ENCODE results near the gene PHLDB2.

Gene PHLDB2

GRCh38 chr3:111831840-111832239 lies 27.2 kb upstream of the PHLDB2 start:
- H3K36me3 Mint-ChIP-seq = no peaks in the 10 kb centered on the region
- no peaks in the 10 kb centered on the region for H3K9me3 Mint-ChIP-seq
- no peak overlapping the region for H3K4me3 Mint-ChIP-seq
- H3K27ac Mint-ChIP-seq = no peak overlapping the region
- H3K27me3 Mint-ChIP-seq = no peaks in the 10 kb centered on the region
- H3K4me1 Mint-ChIP-seq = peaks cover 11% of the 10 kb centered on the region

- H3K9me3 Mint-ChIP-seq = no peaks in the 10 kb centered on the region
- H3K36me3 Mint-ChIP-seq = no peaks in the 10 kb centered on the region
- H3K4me3 Mint-ChIP-seq = no peak overlapping the region
- peaks cover 2% of the 10 kb centered on the region for H3K4me1 Mint-ChIP-seq
- no peaks in the 10 kb centered on the region for H3K27me3 Mint-ChIP-seq
- H3K27ac Mint-ChIP-seq = no peak overlapping the region
Measured at GRCh38 chr3:111837112-111837511, 22.0 kb upstream of the PHLDB2 start.

- Mint-ChIP-seq H3K9me3 (no peaks in the 10 kb centered on the region), H3K27me3 (peaks cover 4% of the 10 kb centered on the region), H3K4me3 (no peak overlapping the region), H3K4me1 (no peaks in the 10 kb centered on the region), H3K36me3 (no peaks in the 10 kb centered on the region), H3K27ac (no peak overlapping the region)
Measured at GRCh38 chr3:111838133-111838532, 20.9 kb upstream of the PHLDB2 start.

- H3K9me3 Mint-ChIP-seq = no peaks in the 10 kb centered on the region
- peaks cover 8% of the 10 kb centered on the region for H3K27me3 Mint-ChIP-seq
- H3K36me3 Mint-ChIP-seq = no peaks in the 10 kb centered on the region
- no peak overlapping the region for H3K27ac Mint-ChIP-seq
- H3K4me1 Mint-ChIP-seq = no peaks in the 10 kb centered on the region
- H3K4me3 Mint-ChIP-seq = no peak overlapping the region
Measured at GRCh38 chr3:111846039-111846438, 13.0 kb upstream of the PHLDB2 start.

- peaks cover 8% of the 10 kb centered on the region for H3K27me3 Mint-ChIP-seq
- H3K9me3 Mint-ChIP-seq = no peaks in the 10 kb centered on the region
- no peak overlapping the region for H3K27ac Mint-ChIP-seq
- H3K36me3 Mint-ChIP-seq = no peaks in the 10 kb centered on the region
- H3K4me3 Mint-ChIP-seq = no peak overlapping the region
- peaks cover 7% of the 10 kb centered on the region for H3K4me1 Mint-ChIP-seq
Measured at GRCh38 chr3:111846717-111847116, 12.3 kb upstream of the PHLDB2 start.

GRCh38 chr3:111848283-111848682 lies 10.8 kb upstream of the PHLDB2 start:
- Mint-ChIP-seq H3K4me1 (peaks cover 9% of the 10 kb centered on the region), H3K27me3 (peaks cover 5% of the 10 kb centered on the region), H3K27ac (no peak overlapping the region), H3K36me3 (no peaks in the 10 kb centered on the region), H3K4me3 (no peak overlapping the region), H3K9me3 (no peaks in the 10 kb centered on the region)

- H3K4me1 Mint-ChIP-seq = peaks cover 9% of the 10 kb centered on the region
- H3K27me3 Mint-ChIP-seq = peaks cover 5% of the 10 kb centered on the region
- no peaks in the 10 kb centered on the region for H3K36me3 Mint-ChIP-seq
- H3K9me3 Mint-ChIP-seq = no peaks in the 10 kb centered on the region
- no peak overlapping the region for H3K4me3 Mint-ChIP-seq
- H3K27ac Mint-ChIP-seq = no peak overlapping the region
Measured at GRCh38 chr3:111848778-111849177, 10.3 kb upstream of the PHLDB2 start.

- H3K4me1 Mint-ChIP-seq = peaks cover 9% of the 10 kb centered on the region
- H3K36me3 Mint-ChIP-seq = no peaks in the 10 kb centered on the region
- peaks cover 1% of the 10 kb centered on the region for H3K27me3 Mint-ChIP-seq
- H3K4me3 Mint-ChIP-seq = no peak overlapping the region
- no peaks in the 10 kb centered on the region for H3K9me3 Mint-ChIP-seq
- H3K27ac Mint-ChIP-seq = no peak overlapping the region
Measured at GRCh38 chr3:111850537-111850936, 8.5 kb upstream of the PHLDB2 start.

GRCh38 chr3:111851511-111851954 lies 7.5 kb upstream of the PHLDB2 start:
- H3K27ac Mint-ChIP-seq = no peak overlapping the region
- H3K27me3 Mint-ChIP-seq = peaks cover 3% of the 10 kb centered on the region
- no peak overlapping the region for H3K4me3 Mint-ChIP-seq
- H3K9me3 Mint-ChIP-seq = no peaks in the 10 kb centered on the region
- peaks cover 9% of the 10 kb centered on the region for H3K4me1 Mint-ChIP-seq
- no peaks in the 10 kb centered on the region for H3K36me3 Mint-ChIP-seq

GRCh38 chr3:111852540-111852939 lies 6.5 kb upstream of the PHLDB2 start:
- Mint-ChIP-seq H3K4me1 (peaks cover 9% of the 10 kb centered on the region), H3K4me3 (no peak overlapping the region), H3K27me3 (peaks cover 9% of the 10 kb centered on the region), H3K9me3 (no peaks in the 10 kb centered on the region), H3K36me3 (no peaks in the 10 kb centered on the region), H3K27ac (no peak overlapping the region)

GRCh38 chr3:111853068-111853467 lies 6.0 kb upstream of the PHLDB2 start:
- H3K9me3 Mint-ChIP-seq = no peaks in the 10 kb centered on the region
- no peaks in the 10 kb centered on the region for H3K36me3 Mint-ChIP-seq
- peaks cover 9% of the 10 kb centered on the region for H3K4me1 Mint-ChIP-seq
- peaks cover 15% of the 10 kb centered on the region for H3K27me3 Mint-ChIP-seq
- H3K27ac Mint-ChIP-seq = no peak overlapping the region
- no peak overlapping the region for H3K4me3 Mint-ChIP-seq

- no peaks in the 10 kb centered on the region for H3K9me3 Mint-ChIP-seq
- peaks cover 11% of the 10 kb centered on the region for H3K4me1 Mint-ChIP-seq
- H3K27ac Mint-ChIP-seq = no peak overlapping the region
- no peak overlapping the region for H3K4me3 Mint-ChIP-seq
- H3K27me3 Mint-ChIP-seq = peaks cover 22% of the 10 kb centered on the region
- H3K36me3 Mint-ChIP-seq = no peaks in the 10 kb centered on the region
Measured at GRCh38 chr3:111854990-111855389, 4.1 kb upstream of the PHLDB2 start.

- H3K4me3 Mint-ChIP-seq = no peak overlapping the region
- H3K27me3 Mint-ChIP-seq = peaks cover 33% of the 10 kb centered on the region
Measured at GRCh38 chr3:111856501-111856900, 2.6 kb upstream of the PHLDB2 start.

GRCh38 chr3:111857474-111857873 lies 1.6 kb upstream of the PHLDB2 start:
- H3K4me3 Mint-ChIP-seq = no peak overlapping the region
- H3K4me1 Mint-ChIP-seq = peaks cover 15% of the 10 kb centered on the region
- no peak overlapping the region for H3K27ac Mint-ChIP-seq
- H3K9me3 Mint-ChIP-seq = no peaks in the 10 kb centered on the region
- H3K36me3 Mint-ChIP-seq = no peaks in the 10 kb centered on the region
- peaks cover 37% of the 10 kb centered on the region for H3K27me3 Mint-ChIP-seq

More at GRCh38 chr3:111856501-111856900, 2.6 kb upstream of the PHLDB2 start:
- no peaks in the 10 kb centered on the region for H3K36me3 Mint-ChIP-seq
- peaks cover 20% of the 10 kb centered on the region for H3K4me1 Mint-ChIP-seq
- H3K9me3 Mint-ChIP-seq = no peaks in the 10 kb centered on the region
- H3K27ac Mint-ChIP-seq = no peak overlapping the region

GRCh38 chr3:111858642-111859041 lies 423 bp upstream of the PHLDB2 start:
- Mint-ChIP-seq H3K27me3 (peaks cover 37% of the 10 kb centered on the region), H3K4me1 (peaks cover 15% of the 10 kb centered on the region), H3K36me3 (no peaks in the 10 kb centered on the region), H3K4me3 (peak overlapping the region; percentile 81), H3K27ac (no peak overlapping the region), H3K9me3 (no peaks in the 10 kb centered on the region)

- Mint-ChIP-seq H3K9me3 (no peaks in the 10 kb centered on the region), H3K36me3 (no peaks in the 10 kb centered on the region), H3K27me3 (peaks cover 41% of the 10 kb centered on the region), H3K4me3 (peak overlapping the region; percentile 88), H3K4me1 (peaks cover 15% of the 10 kb centered on the region), H3K27ac (peak overlapping the region; percentile 15)
Measured at GRCh38 chr3:111859974-111860859, 1.2 kb downstream of the PHLDB2 start.

Measured in activated naive CD4-positive, alpha-beta T cell treated with anti-CD3 and anti-CD28 coated beads, Interleukin-2, amount 50 U/mL, for 24 hours (primary cell).